ENCODE measurements around the gene PADI2.

Gene PADI2

GRCh38 chr1:17119076-17119772, at the start of gene PADI2:
Gene PADI2, minus strand, starts transcription at chr1:17119451. Its CDS starts 80 bp downstream, at chr1:17119371.
- peak; percentile 21 for DNase-seq

- DNase-seq: no peak
Measured at GRCh38 chr1:17168091-17168876, 49.0 kb upstream of the PADI2 start.

GRCh38 chr1:17167786-17168090, 48.5 kb upstream of the PADI2 start:
- no peak for DNase-seq

GRCh38 chr1:17167041-17167785, 48.0 kb upstream of the PADI2 start:
- no peak for DNase-seq

- DNase-seq: no peak
Measured at GRCh38 chr1:17165823-17166222, 46.6 kb upstream of the PADI2 start.

- DNase-seq: no peak
Measured at GRCh38 chr1:17163789-17164666, 44.8 kb upstream of the PADI2 start.

- DNase-seq: no peak
Measured at GRCh38 chr1:17163371-17163770, 44.1 kb upstream of the PADI2 start.

- no peak for DNase-seq
Measured at GRCh38 chr1:17162941-17163340, 43.7 kb upstream of the PADI2 start.

GRCh38 chr1:17161926-17162800, 42.9 kb upstream of the PADI2 start:
- DNase-seq: no peak

GRCh38 chr1:17161137-17161740, 42.0 kb upstream of the PADI2 start:
- no peak for DNase-seq

GRCh38 chr1:17158961-17159360, 39.7 kb upstream of the PADI2 start:
- DNase-seq: no peak

- no peak for DNase-seq
Measured at GRCh38 chr1:17156108-17156507, 36.9 kb upstream of the PADI2 start.

GRCh38 chr1:17155257-17155920, 36.1 kb upstream of the PADI2 start:
- DNase-seq: no peak

GRCh38 chr1:17149771-17150170, 30.5 kb upstream of the PADI2 start:
- no peak for DNase-seq

GRCh38 chr1:17148950-17149608, 29.8 kb upstream of the PADI2 start:
- DNase-seq: no peak

GRCh38 chr1:17145648-17146047, 26.4 kb upstream of the PADI2 start:
- DNase-seq: no peak

- no peak for DNase-seq
Measured at GRCh38 chr1:17143760-17144159, 24.5 kb upstream of the PADI2 start.

- no peak for DNase-seq
Measured at GRCh38 chr1:17141441-17142197, 22.4 kb upstream of the PADI2 start.

- no peak for DNase-seq
Measured at GRCh38 chr1:17140279-17140678, 21.0 kb upstream of the PADI2 start.
